ENCODE results near the gene RPL38. TPM values are rescaled to one million over a fixed set of nuclear protein-coding genes. Genes with fewer than 3 reads are reported as not detected.

RPL38 gene
- total RNA-seq, 1 donor from 2014 or later: 243 TPM

DNA sequence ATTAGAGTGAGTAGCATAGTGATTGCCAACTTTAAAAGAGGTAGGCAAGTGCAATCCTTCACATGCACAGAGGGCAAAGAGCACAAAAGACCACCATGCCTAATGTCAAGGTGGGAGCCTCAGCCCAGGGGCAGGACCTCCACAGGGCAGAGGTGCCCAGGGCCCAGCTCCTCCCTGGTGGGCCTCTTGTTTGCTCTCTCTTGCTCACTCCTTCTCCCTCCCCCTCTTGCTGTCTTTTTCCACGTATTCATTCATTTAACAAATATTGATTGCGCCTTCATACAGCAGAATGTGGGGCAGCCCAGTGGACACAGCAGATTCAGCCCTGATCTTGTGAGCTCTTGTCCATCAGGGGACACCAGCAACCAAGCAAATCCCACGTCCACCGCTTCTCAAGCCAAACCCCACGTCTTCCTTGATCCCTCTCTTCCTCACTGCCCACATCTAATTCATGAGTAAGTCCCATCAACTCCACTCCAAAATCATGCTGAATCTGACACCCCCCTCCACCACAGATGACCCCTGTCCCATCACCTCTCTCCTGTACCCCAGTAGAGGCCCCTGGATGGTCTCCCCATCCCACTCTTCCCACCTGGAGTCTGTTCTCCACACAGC, 44.1 kb upstream of the RPL38 start:
- TF ChIP-seq, protein P1, sequence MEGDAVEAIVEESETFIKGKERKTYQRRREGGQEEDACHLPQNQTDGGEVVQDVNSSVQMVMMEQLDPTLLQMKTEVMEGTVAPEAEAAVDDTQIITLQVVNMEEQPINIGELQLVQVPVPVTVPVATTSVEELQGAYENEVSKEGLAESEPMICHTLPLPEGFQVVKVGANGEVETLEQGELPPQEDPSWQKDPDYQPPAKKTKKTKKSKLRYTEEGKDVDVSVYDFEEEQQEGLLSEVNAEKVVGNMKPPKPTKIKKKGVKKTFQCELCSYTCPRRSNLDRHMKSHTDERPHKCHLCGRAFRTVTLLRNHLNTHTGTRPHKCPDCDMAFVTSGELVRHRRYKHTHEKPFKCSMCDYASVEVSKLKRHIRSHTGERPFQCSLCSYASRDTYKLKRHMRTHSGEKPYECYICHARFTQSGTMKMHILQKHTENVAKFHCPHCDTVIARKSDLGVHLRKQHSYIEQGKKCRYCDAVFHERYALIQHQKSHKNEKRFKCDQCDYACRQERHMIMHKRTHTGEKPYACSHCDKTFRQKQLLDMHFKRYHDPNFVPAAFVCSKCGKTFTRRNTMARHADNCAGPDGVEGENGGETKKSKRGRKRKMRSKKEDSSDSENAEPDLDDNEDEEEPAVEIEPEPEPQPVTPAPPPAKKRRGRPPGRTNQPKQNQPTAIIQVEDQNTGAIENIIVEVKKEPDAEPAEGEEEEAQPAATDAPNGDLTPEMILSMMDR (IDR thresholded peaks at IDR 0.05): no peak
- DNase-seq (ENCODE audit: low spot score in 2 of 2): peak in 1 of 2 donors; percentile 28
- intact Hi-C loops (cut with DNase I): no loop called here
- H3K9me3 ChIP-seq: no peaks in the 10 kb centered on the region
- no peaks in the 10 kb centered on the region for H3K27me3 ChIP-seq
- no peak overlapping the region for H3K27ac ChIP-seq
- H3K4me1 ChIP-seq: no peaks in the 10 kb centered on the region
- H3K36me3 ChIP-seq: no peaks in the 10 kb centered on the region
- no peak overlapping the region for H3K4me3 ChIP-seq

DNA sequence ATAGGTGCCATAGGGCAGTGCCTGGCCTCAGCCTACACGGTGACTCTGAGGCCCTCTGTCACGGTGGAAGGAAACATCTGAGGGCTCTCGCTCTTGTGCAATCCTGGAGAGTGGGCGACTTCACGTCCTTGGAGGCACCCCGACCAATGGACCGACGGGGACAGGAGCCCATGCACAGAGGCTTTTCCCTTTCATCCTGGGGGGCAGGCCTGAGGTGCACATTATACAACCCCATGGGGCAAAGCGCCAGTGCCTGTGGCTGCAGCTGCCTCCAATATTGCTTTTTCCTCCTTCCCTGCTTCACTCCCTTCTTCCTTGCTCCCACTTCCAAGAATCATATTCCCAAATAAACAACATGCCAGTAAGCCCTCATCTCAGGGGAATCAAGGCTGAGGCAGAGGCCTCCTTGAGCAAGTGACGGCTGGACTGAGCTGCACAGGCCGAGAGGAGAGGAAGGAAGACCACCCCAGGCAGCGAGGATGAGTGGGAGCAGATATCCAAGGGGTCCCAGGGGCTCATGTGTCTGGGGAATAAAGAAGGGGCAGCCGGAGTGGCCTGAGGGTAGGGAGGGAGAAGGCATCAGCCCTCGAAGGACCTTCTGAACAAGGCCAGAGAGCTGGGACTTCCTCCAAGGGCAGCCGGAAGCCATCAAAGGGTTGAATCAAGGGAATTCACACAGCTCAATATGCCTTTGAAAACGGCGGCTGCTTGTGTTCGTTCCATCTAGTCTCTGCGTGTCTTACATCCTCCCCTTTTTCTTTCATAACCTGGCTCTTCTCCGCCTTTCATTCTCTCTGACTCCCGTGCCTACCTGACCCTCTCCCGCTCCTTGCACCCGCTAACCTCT, 42.6 kb upstream of the RPL38 start:
- Histone ChIP-seq H3K4me3 (no peak overlapping the region), H3K36me3 (no peaks in the 10 kb centered on the region), H3K4me1 (no peaks in the 10 kb centered on the region), H3K9me3 (no peaks in the 10 kb centered on the region), H3K27me3 (no peaks in the 10 kb centered on the region), H3K27ac (no peak overlapping the region)
- peak in 1 of 2 donors; percentile 45 for DNase-seq (ENCODE audit: low spot score in 2 of 2)
- intact Hi-C loops (cut with DNase I): no loop called here
- TF ChIP-seq, protein P1 (IDR thresholded peaks at IDR 0.05): no peak

DNA sequence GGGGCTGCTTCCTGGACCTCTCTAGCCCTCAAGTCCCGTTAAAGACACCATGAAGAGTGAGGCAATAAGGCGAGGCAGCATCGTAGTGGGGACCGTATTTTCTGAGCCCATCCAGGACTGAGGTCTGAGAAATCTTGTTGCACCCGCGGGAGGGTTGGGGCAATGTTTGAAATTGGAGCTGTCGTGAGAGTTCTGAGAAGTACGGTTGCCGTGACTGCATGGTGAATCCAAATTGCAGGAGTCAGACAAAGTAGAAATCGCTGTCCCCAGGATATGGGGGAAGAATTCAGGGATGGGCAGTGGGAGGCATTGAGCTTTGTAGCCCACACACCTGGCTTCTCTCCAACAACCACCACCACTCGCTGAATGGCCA, 42.0 kb upstream of the RPL38 start:
- H3K27ac ChIP-seq: no peak overlapping the region
- DNase-seq (ENCODE audit: low spot score in 2 of 2): peak in 1 of 2 donors; percentile 52
- TF ChIP-seq, protein P1 (IDR thresholded peaks at IDR 0.05): no peak
- no peaks in the 10 kb centered on the region for H3K9me3 ChIP-seq
- no peaks in the 10 kb centered on the region for H3K36me3 ChIP-seq
- H3K27me3 ChIP-seq: no peaks in the 10 kb centered on the region
- no peaks in the 10 kb centered on the region for H3K4me1 ChIP-seq
- intact Hi-C loops (cut with DNase I): no loop called here
- H3K4me3 ChIP-seq: no peak overlapping the region

DNA sequence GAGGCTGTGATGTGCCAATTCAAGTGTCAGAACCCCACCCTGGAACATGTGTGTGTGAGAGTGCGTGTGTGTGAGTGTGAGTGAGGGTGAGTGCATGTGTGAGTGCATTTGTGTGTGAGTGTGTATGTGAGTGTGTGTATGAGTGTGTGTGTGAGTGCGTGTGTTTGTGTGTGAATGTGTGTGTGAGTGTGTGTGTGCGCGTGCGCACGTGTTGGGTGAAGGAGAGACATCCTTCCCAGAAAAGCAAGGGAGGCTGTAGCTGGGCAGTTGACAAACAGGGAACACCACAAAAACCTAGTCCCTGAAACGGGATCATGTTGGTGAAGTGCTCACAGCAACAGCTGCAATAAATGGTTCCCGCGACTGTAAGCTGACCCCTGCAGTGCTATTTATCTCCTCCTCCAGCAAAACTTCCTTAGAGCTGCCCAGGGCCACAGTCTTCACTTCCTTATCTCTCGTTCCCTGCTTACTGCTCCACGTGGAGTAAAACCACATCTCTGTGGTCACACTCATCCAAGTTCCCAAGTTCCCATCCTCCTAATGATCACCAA, 40.1 kb upstream of the RPL38 start:
- intact Hi-C loops (cut with DNase I): no loop called here

DNA sequence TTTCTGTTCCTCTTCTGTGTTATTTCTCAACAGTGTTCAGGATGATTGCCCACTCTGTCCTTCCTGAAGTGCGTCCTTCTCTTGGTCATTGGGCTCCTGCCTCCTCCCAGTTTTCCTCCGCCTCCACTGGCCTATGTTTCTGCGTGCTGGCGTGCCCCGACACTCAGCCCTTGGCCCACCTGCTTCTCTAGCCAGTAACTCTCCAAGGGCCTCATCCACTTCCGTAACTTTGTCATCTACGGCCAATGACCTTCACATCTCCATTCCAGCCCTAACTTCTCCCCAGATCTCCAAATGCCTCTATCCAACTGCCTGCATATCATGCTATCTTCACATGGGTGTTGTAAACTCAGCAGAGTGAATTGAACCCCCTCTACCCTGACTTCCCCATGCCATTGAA, 39.6 kb upstream of the RPL38 start:
- no peak overlapping the region for H3K27ac ChIP-seq
- intact Hi-C loops (cut with DNase I): no loop called here
- no peaks in the 10 kb centered on the region for H3K9me3 ChIP-seq
- DNase-seq (ENCODE audit: low spot score in 2 of 2): peak in 1 of 2 donors; percentile 7
- H3K27me3 ChIP-seq: no peaks in the 10 kb centered on the region
- H3K36me3 ChIP-seq: no peaks in the 10 kb centered on the region
- TF ChIP-seq, protein P1 (IDR thresholded peaks at IDR 0.05): no peak
- no peak overlapping the region for H3K4me3 ChIP-seq
- H3K4me1 ChIP-seq: no peaks in the 10 kb centered on the region

More for the DNA sequence above, 40.1 kb upstream of the RPL38 start:
- Histone ChIP-seq H3K27ac (no peak overlapping the region), H3K36me3 (no peaks in the 10 kb centered on the region), H3K9me3 (no peaks in the 10 kb centered on the region), H3K4me3 (no peak overlapping the region), H3K4me1 (no peaks in the 10 kb centered on the region), H3K27me3 (no peaks in the 10 kb centered on the region)
- TF ChIP-seq, protein P1 (IDR thresholded peaks at IDR 0.05): no peak
- DNase-seq (ENCODE audit: low spot score in 2 of 2): peak in 1 of 2 donors; percentile 22
